ENCODE data around the gene CFAP74.

DNA sequence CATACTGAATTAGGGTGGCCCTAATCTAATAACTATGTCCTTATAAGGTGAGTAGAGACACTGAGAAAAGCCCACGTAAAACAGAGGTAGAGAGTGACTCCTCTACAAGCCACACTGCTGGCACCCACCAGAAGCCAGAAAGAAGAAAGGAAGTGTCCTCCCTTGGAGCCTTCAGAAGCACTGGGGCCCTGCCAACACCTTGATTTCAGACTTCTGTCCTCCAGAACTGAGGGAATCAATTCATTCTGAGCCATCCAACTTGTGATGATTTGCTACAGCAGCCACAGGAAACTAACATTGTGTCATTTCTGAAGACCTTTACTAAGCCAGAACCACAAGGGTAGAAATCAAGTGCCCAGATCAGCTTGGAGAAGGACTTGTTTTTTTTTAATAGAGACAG is 127.7 kb downstream of the CFAP74 start:
- TF ChIP-seq, protein P1, sequence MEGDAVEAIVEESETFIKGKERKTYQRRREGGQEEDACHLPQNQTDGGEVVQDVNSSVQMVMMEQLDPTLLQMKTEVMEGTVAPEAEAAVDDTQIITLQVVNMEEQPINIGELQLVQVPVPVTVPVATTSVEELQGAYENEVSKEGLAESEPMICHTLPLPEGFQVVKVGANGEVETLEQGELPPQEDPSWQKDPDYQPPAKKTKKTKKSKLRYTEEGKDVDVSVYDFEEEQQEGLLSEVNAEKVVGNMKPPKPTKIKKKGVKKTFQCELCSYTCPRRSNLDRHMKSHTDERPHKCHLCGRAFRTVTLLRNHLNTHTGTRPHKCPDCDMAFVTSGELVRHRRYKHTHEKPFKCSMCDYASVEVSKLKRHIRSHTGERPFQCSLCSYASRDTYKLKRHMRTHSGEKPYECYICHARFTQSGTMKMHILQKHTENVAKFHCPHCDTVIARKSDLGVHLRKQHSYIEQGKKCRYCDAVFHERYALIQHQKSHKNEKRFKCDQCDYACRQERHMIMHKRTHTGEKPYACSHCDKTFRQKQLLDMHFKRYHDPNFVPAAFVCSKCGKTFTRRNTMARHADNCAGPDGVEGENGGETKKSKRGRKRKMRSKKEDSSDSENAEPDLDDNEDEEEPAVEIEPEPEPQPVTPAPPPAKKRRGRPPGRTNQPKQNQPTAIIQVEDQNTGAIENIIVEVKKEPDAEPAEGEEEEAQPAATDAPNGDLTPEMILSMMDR (IDR thresholded peaks at IDR 0.05), result no peak
- no peak for TF ChIP-seq POLR2A (IDR thresholded peaks at IDR 0.05)

All from thyroid gland (tissue), 4 donors.